Measurements from ENCODE around the gene NDUFS6.

DNA sequence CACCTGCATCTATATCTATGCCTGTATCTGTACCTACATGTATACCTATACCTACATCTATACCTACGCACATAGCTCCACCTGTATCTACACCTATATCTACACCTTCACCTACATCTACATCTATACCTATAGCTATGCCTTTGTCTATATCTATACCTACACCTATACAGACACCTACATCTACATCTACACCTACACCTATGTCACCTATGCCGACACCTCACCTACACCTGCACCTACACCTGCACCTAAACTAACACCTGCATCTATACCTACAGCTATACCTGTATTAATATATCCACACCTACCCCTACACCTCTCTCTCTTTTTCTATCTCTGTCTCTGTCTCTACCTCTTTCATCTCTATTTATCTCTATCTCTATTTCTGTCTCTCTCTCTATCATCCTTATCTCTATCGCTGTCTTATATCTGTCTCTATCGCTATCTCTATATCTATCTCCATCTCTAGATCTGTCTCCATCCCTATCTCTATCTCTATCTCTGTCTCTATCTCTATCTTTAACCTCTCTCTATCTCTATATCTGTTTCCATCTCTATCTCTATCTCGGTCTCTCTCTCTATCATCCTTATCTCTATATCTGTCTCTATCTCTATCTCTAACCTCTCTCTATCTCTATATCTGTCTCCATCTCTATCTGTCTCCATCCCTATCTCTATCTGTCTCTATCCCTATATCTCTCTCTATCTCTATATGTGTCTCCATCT is 43.7 kb downstream of the NDUFS6 start:
- TF ChIP-seq, protein P1, sequence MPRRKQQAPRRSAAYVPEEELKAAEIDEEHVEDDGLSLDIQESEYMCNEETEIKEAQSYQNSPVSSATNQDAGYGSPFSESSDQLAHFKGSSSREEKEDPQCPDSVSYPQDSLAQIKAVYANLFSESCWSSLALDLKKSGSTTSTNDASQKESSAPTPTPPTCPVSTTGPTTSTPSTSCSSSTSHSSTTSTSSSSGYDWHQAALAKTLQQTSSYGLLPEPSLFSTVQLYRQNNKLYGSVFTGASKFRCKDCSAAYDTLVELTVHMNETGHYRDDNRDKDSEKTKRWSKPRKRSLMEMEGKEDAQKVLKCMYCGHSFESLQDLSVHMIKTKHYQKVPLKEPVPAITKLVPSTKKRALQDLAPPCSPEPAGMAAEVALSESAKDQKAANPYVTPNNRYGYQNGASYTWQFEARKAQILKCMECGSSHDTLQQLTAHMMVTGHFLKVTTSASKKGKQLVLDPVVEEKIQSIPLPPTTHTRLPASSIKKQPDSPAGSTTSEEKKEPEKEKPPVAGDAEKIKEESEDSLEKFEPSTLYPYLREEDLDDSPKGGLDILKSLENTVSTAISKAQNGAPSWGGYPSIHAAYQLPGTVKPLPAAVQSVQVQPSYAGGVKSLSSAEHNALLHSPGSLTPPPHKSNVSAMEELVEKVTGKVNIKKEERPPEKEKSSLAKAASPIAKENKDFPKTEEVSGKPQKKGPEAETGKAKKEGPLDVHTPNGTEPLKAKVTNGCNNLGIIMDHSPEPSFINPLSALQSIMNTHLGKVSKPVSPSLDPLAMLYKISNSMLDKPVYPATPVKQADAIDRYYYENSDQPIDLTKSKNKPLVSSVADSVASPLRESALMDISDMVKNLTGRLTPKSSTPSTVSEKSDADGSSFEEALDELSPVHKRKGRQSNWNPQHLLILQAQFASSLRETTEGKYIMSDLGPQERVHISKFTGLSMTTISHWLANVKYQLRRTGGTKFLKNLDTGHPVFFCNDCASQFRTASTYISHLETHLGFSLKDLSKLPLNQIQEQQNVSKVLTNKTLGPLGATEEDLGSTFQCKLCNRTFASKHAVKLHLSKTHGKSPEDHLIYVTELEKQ (tag by site-specific recombination; IDR thresholded peaks at IDR 0.05; ENCODE audit: borderline replicate concordance), result no peak
- TF ChIP-seq KLF10 (tag by site-specific recombination; IDR thresholded peaks at IDR 0.05), result no peak
- TF ChIP-seq ZNF175 (tag by site-specific recombination; IDR thresholded peaks at IDR 0.05), result no peak
- TF ChIP-seq, protein P2, sequence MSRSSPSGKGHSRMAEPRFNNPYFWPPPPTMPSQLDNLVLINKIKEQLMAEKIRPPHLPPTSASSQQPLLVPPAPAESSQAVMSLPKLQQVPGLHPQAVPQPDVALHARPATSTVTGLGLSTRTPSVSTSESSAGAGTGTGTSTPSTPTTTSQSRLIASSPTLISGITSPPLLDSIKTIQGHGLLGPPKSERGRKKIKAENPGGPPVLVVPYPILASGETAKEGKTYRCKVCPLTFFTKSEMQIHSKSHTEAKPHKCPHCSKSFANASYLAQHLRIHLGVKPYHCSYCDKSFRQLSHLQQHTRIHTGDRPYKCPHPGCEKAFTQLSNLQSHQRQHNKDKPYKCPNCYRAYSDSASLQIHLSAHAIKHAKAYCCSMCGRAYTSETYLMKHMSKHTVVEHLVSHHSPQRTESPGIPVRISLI (tag by site-specific recombination; IDR thresholded peaks at IDR 0.05), result no peak
- TF ChIP-seq ZNF324 (tag by site-specific recombination; IDR thresholded peaks at IDR 0.05), result no peak
